MV-4-11 (cell line): Measurements from ENCODE around the gene TRIP13.
"Not testable (repeated sequence)": the region's sequence is repeated elsewhere in the genome, so short reads cannot be mapped to it uniquely, and the experiment has no call there.

Experiments
- DNase-seq: peaks from one replicate; lab custom pipeline; 2025; lab: John Stamatoyannopoulos, UW

The TRIP13 gene

GRCh38 chr5:872301-872700 is 20.4 kb upstream of the TRIP13 start:
- DNase-seq, result no peak

GRCh38 chr5:873328-873727 is 19.4 kb upstream of the TRIP13 start:
- DNase-seq, result peak; percentile 53

GRCh38 chr5:875931-876330 is 16.8 kb upstream of the TRIP13 start:
- DNase-seq, result no peak

GRCh38 chr5:876398-877365 is 16.0 kb upstream of the TRIP13 start:
- DNase-seq, result no peak

GRCh38 chr5:878125-878524 is 14.6 kb upstream of the TRIP13 start:
- no peak for DNase-seq

GRCh38 chr5:878677-879076 is 14.0 kb upstream of the TRIP13 start:
- not testable (repeated sequence) for DNase-seq

- no peak for DNase-seq
Observed at GRCh38 chr5:880816-881550, 11.7 kb upstream of the TRIP13 start.

- no peak for DNase-seq
Observed at GRCh38 chr5:881551-881935, 11.1 kb upstream of the TRIP13 start.

- peak; percentile 62 for DNase-seq
Observed at GRCh38 chr5:882253-883183, 10.2 kb upstream of the TRIP13 start.

GRCh38 chr5:883475-884181 is 9.1 kb upstream of the TRIP13 start:
- DNase-seq, result no peak

GRCh38 chr5:884345-885126 is 8.1 kb upstream of the TRIP13 start:
- DNase-seq, result no peak

- DNase-seq, result no peak
Observed at GRCh38 chr5:885127-885442, 7.6 kb upstream of the TRIP13 start.

GRCh38 chr5:885529-885928 is 7.2 kb upstream of the TRIP13 start:
- DNase-seq, result no peak

- DNase-seq, result no peak
Observed at GRCh38 chr5:886036-886435, 6.6 kb upstream of the TRIP13 start.

GRCh38 chr5:886716-887325 is 5.9 kb upstream of the TRIP13 start:
- DNase-seq, result no peak

- no peak for DNase-seq
Observed at GRCh38 chr5:887947-888637, 4.6 kb upstream of the TRIP13 start.

- DNase-seq, result no peak
Observed at GRCh38 chr5:888638-889035, 4.0 kb upstream of the TRIP13 start.

GRCh38 chr5:889075-889710 is 3.5 kb upstream of the TRIP13 start:
- no peak for DNase-seq

GRCh38 chr5:891117-891836 is 1.4 kb upstream of the TRIP13 start:
- DNase-seq, result peak; percentile 63
